Mammary epithelial cell (primary cell): Measurements from ENCODE around the gene OR2T11.

Source experiments
- EZH2 ChIP-seq: IDR thresholded peaks from 2 replicates; pipeline ENCODE4 v1.6.1; 2012; ENCODE audit warnings: low read length, inconsistent platforms, borderline replicate concordance
- TF ChIP-seq, protein P1 (sequence below), 2 donors: IDR thresholded peaks in 1 of 2; conservative IDR thresholded peaks in 1 of 2; 2 replicates each; pipeline ENCODE4 v1.5.1; 2011 to 2012; ENCODE audit warnings: inconsistent platforms in 2 of 2, low read length in 2 of 2, mild to moderate bottlenecking in 2 of 2, control low read depth in 1 of 2, low read depth in 1 of 2; ENCODE audit not compliant: insufficient read depth in 1 of 2; ENCODE audit errors: extremely low read depth in 1 of 2

DNA sequence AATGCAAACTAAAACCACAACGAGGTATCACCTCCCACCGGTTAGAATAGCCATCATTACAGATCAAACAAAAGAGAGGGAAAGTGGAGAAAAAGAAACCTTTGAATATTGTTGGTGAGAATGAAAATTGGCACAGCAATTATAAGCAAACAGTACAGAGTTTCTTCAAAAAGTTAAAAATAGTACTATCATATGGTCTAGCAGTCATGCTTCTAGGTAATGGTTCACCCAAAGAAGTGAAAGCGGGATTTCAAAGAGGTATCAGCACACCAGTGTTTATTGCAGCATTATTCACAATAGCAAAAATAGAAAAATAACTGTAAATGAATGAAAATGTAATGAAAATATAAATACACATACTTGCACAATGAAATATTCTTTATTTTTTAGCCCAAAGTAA lies 45.6 kb downstream of the OR2T11 start:
- TF ChIP-seq, protein P1, sequence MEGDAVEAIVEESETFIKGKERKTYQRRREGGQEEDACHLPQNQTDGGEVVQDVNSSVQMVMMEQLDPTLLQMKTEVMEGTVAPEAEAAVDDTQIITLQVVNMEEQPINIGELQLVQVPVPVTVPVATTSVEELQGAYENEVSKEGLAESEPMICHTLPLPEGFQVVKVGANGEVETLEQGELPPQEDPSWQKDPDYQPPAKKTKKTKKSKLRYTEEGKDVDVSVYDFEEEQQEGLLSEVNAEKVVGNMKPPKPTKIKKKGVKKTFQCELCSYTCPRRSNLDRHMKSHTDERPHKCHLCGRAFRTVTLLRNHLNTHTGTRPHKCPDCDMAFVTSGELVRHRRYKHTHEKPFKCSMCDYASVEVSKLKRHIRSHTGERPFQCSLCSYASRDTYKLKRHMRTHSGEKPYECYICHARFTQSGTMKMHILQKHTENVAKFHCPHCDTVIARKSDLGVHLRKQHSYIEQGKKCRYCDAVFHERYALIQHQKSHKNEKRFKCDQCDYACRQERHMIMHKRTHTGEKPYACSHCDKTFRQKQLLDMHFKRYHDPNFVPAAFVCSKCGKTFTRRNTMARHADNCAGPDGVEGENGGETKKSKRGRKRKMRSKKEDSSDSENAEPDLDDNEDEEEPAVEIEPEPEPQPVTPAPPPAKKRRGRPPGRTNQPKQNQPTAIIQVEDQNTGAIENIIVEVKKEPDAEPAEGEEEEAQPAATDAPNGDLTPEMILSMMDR (conservative IDR thresholded peaks at IDR 0.05 in 1 of 2, IDR thresholded peaks at IDR 0.05 in 1 of 2; ENCODE audit: extremely low read depth in 1 of 2, insufficient read depth in 1 of 2, low read depth in 1 of 2, low read length in 2 of 2), result no peak
- TF ChIP-seq EZH2, result no peak
